Activated T-cell treated with anti-CD3 and anti-CD28 coated beads, Interleukin-2, amount 50 U/mL, for 72 hours (primary cell): ENCODE results near the gene BCLAF1. TPM values are rescaled to one million over a fixed set of nuclear protein-coding genes. Genes with fewer than 3 reads are reported as not detected.

Experiments used
- ATAC-seq, 2 donors: fragments of 150-1000 bp; cut with Tn5 transposase; replicated peaks in 1 of 2; 2 replicates each; pipeline ENCODE4 v1.10.0; 2021; ENCODE audit warnings: moderate library complexity in 2 of 2, mild to moderate bottlenecking in 1 of 2
- DNase-seq, 2 donors: peaks; one replicate each; pipeline ENCODE4 v3.0.0; 2021 to 2022; ENCODE audit warnings: mixed read lengths in 1 of 2
- H3K27ac Mint-ChIP-seq: one replicate; pipeline ENCODE4 v1.8.0; 2022; ENCODE audit warnings: mild to moderate bottlenecking, moderate library complexity, mixed read lengths
- H3K27me3 Mint-ChIP-seq: one replicate; pipeline ENCODE4 v1.8.0; 2022; ENCODE audit warnings: low read depth, mixed read lengths
- H3K36me3 Mint-ChIP-seq, 2 donors: one replicate each; pipeline ENCODE4 v1.8.0; 2022; ENCODE audit warnings: mixed read lengths in 2 of 2, mild to moderate bottlenecking in 1 of 2; ENCODE audit not compliant: insufficient read depth in 2 of 2
- H3K4me1 Mint-ChIP-seq: one replicate; pipeline ENCODE4 v1.8.0; 2022; ENCODE audit warnings: low read depth, mixed read lengths
- H3K4me3 Mint-ChIP-seq, 2 donors: one replicate each; pipeline ENCODE4 v1.8.0; 2022; ENCODE audit warnings: mild to moderate bottlenecking in 2 of 2, mixed read lengths in 2 of 2, moderate library complexity in 2 of 2
- H3K9me3 Mint-ChIP-seq, 2 donors: one replicate each; pipeline ENCODE4 v1.8.0; 2022; ENCODE audit warnings: mixed read lengths in 2 of 2
- total RNA-seq, 2 donors: library from RNA; stranded (reverse); gene quantifications; one replicate each; pipeline ENCODE4 v1.2.3, GENCODE V29; 2022

Gene BCLAF1
- total RNA-seq, 2 donors from 2014 or later: 146 to 151 TPM

DNA sequence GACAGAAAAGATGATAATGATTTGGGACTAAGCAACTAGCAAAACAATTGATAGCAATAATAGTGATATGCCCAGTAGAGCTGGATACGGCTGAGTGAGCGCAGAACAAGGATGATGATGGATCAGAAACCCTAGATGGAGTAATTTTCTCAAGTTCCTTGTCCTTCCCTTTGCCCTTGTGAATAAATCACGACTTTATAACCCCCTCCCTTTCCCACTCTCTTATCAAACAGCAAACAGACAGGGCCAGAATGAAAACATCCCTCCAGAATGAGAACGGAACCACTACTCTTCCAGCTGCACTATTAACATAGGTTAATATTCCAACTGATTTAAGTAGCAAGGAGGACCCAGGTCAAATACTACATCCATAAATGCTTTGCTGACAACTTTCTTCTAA is 38.3 kb downstream of the BCLAF1 start:
- Mint-ChIP-seq H3K27ac (peak overlapping the region; percentile 72), H3K4me3 (peak overlapping the region; percentile 90 to 99), H3K9me3 (no peaks in the 10 kb centered on the region), H3K27me3 (no peaks in the 10 kb centered on the region), H3K36me3 (peaks cover 20 to 31% of the 10 kb centered on the region in 2 donors), H3K4me1 (peaks cover 52% of the 10 kb centered on the region)
- no peak for DNase-seq
- ATAC-seq: no peak

DNA sequence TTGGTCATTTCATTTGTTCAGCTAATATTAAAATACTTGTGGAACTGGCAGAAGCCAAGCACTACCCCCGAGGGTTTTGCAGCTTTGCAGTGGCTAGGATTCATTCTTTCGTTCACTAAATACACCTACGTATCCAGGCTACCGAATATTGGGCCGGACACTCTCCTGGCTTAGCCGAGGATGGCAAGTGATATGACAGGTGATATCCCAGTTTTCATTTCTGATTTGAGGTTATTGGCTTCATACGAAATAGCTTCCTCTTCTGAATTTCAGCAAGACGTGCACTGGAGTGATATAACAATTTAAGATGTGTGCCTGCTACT is 39.0 kb downstream of the BCLAF1 start:
- Mint-ChIP-seq H3K27me3 (no peaks in the 10 kb centered on the region), H3K4me3 (peak overlapping the region; percentile 90 to 99), H3K27ac (peak overlapping the region; percentile 72), H3K36me3 (peaks cover 20 to 31% of the 10 kb centered on the region in 2 donors), H3K9me3 (no peaks in the 10 kb centered on the region), H3K4me1 (peaks cover 56% of the 10 kb centered on the region)
- ATAC-seq: peak in 1 of 2 donors; percentile 8
- no peak for DNase-seq

DNA sequence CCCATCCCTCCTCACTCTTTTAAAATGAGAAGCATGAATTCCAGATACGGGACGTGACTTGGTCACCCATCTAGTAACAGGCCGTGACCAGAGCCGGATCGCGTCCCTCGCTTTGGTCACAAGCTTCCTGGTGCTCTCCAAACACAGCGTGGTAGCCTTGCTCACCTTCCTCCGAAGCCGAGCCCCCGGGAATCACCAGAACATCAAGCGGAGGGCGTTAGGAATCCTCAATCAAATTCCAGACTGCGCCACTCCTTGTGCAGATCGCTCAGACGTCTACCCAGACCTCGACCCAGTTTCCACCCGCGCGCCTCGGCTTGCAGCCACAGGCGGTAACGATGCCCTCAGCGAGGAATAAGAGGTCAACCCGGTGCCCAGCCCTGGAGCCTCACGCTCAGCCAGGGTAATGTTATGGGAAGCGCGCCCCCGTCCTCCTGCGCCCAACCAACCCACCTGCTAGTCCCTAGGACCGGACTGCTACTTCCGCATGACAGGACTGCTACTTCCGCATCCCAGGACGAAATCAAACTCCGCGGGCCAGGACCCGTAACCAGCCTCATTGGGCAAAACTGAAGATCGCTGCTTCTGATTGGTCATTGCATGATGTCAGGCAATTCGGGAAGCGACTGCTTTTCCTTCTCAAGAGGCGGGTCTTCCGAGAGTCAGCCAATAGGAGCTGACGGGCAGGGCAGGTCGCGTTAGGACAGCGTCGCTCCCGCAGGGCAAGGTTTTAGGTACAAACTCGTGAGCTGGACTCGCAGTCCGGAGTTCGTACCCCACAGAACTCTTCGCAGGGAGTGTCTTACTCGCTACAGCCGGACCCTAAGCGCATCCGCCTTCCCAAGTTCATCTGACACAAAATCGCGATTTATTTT is 39.6 kb downstream of the BCLAF1 start, which contains the start of gene MTFR2:
Gene MTFR2 (minus strand): TSS at position 501 of the 875 bp plus-strand sequence. CDS start 1,212 bp downstream, outside the sequence.
- Mint-ChIP-seq H3K4me1 (peaks cover 52% of the 10 kb centered on the region), H3K36me3 (peaks cover 20 to 33% of the 10 kb centered on the region in 2 donors), H3K9me3 (no peaks in the 10 kb centered on the region), H3K4me3 (peak within 1 kb of the TSS; percentile 90 to 99), H3K27me3 (no peaks in the 10 kb centered on the region), H3K27ac (peak within 1 kb of the TSS; percentile 72)
- DNase-seq (peak; percentile 92 to 95), ATAC-seq (peak; percentile 95 to 96)

DNA sequence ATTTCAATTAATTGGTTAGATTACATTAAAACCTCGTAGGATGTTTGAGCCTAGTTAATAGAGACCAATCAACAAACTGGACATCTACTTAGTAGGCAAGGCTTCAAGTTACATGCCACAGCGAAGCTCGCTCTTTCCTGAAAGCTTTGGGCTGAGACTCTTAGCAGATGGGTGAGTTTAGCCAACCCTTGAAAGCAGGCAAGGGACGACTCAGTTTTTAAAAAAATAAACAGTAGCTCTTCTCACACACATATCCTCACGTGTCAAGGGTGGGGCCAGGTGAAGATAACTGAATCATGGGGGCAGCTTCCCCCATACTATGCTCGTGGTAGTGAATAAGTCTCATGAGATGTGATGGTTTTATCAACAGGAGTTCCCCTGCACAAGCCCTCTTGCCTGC is 40.3 kb downstream of the BCLAF1 start:
- DNase-seq: no peak
- Mint-ChIP-seq H3K4me3 (peak overlapping the region; percentile 90 to 99), H3K27me3 (no peaks in the 10 kb centered on the region), H3K36me3 (peaks cover 20 to 35% of the 10 kb centered on the region in 2 donors), H3K27ac (peak overlapping the region; percentile 72), H3K4me1 (peaks cover 52% of the 10 kb centered on the region), H3K9me3 (no peaks in the 10 kb centered on the region)
- no peak for ATAC-seq

DNA sequence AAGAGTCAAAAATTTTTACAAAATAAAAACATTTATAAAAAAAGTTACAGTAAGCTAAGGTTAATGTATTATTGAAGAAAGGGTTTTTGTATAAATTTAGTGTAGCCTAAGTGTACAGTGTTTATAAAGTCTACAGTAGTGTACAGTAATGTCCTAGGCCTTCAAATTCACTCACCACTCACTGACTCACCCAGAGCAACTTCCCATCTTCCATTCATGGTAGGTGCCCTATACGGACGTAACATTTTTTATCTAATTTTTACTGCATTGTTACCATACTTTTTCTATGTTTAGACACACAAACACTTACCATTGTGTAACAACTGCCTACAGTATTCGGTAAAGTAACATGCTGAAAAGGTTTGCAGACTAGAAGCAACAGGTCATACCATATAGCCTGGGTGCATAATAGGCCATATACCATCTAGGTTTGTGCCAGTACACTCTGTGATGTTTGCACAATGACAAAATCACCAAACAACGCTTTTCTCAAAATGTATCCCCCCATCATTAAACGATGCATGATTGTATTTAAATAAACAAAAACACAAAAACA is 45.5 kb downstream of the BCLAF1 start:
- DNase-seq (no peak), ATAC-seq (no peak)
- H3K36me3 Mint-ChIP-seq: peaks cover 14 to 55% of the 10 kb centered on the region in 2 donors
- H3K27ac Mint-ChIP-seq: no peak overlapping the region
- H3K9me3 Mint-ChIP-seq: no peaks in the 10 kb centered on the region
- no peak overlapping the region for H3K4me3 Mint-ChIP-seq
- H3K4me1 Mint-ChIP-seq: peaks cover 14% of the 10 kb centered on the region
- no peaks in the 10 kb centered on the region for H3K27me3 Mint-ChIP-seq

DNA sequence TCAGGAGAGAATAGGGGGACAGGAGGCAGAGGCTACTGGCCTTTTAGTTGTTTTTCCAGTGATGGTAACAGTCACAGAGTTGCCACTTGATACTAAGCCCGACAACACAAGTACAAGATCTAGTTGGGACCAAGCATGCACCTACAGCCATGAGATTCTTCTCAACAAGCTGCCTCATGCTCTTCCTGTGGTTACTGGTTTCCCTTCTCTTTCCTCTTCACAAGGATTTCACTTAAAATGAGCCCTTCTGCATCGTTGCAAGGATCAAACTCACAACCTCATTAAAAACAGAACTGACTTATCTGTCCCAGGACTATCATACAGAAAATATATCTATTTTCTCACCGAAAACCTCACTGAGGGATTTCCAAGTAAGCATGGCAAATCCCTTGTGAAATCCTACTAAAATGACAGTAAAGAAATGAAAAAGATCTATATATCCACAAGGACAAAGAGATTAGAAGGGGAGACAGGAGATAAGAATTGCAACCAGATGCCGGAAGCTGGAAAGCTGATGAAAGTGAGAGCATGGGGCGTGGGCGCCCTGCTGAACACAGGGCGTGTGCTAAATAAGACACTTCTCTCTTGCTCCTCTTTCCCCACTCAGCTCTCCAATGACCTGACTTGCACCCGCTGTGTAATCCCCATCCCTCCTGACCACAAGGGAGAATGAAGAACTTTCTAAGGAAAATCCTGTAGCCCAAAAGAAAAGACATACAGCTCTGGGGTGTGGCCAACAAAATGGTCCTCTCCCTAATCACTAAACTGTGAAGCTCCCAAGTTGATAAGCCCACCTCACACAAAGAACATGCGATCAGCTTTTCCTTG is 53.0 kb downstream of the BCLAF1 start:
- peak overlapping the region; percentile 74 for H3K27ac Mint-ChIP-seq
- no peaks in the 10 kb centered on the region for H3K9me3 Mint-ChIP-seq
- no peaks in the 10 kb centered on the region for H3K27me3 Mint-ChIP-seq
- ATAC-seq (no peak), DNase-seq (no peak)
- H3K4me1 Mint-ChIP-seq: peaks cover 10% of the 10 kb centered on the region
- peak overlapping the region in 1 of 2 donors; percentile 19 for H3K4me3 Mint-ChIP-seq
- H3K36me3 Mint-ChIP-seq: peaks cover 10 to 51% of the 10 kb centered on the region in 2 donors

DNA sequence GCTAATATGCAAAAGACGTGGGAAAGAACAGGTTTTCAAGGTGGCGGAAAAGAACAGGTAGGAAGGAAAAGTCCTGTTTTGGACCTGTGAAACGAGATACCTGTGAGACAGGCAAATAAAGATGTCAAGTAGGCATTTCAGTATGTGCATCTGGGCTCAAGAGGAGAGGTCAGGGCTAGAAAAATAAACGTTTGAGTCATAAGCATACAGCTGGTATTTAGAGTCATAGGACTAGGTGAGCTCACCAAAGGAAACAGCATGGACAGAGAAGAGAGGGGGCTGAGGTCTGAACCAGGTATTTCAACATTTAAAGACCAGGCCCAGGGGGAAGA is 54.4 kb downstream of the BCLAF1 start:
- Mint-ChIP-seq H3K9me3 (no peaks in the 10 kb centered on the region), H3K27me3 (no peaks in the 10 kb centered on the region), H3K36me3 (peaks cover 14 to 45% of the 10 kb centered on the region in 2 donors), H3K4me3 (no peak overlapping the region), H3K27ac (no peak overlapping the region), H3K4me1 (peaks cover 10% of the 10 kb centered on the region)
- ATAC-seq: no peak
- DNase-seq: no peak

DNA sequence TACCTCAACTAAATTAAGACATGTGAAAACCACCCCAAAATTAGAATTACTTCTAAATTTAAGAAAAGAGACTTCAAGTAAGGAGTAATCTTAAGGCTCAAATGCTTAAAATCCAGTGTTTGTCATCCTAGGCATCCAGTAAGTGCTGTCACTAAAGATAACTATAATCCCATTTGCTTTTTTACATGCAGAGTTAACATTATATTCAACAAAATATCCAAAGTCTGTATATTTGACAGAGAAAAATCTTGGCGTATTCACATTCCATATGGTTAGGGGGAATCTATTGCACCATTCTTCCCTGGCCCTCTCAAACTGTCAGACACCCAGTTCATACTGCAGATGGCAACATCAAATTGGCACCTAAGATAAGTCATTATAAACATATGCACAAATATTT is 56.9 kb downstream of the BCLAF1 start:
- H3K27ac Mint-ChIP-seq: no peak overlapping the region
- DNase-seq (no peak), ATAC-seq (no peak)
- H3K4me3 Mint-ChIP-seq: no peak overlapping the region
- no peaks in the 10 kb centered on the region for H3K9me3 Mint-ChIP-seq
- H3K36me3 Mint-ChIP-seq: peaks cover 14 to 30% of the 10 kb centered on the region in 2 donors
- no peaks in the 10 kb centered on the region for H3K27me3 Mint-ChIP-seq
- peaks cover 10% of the 10 kb centered on the region for H3K4me1 Mint-ChIP-seq

DNA sequence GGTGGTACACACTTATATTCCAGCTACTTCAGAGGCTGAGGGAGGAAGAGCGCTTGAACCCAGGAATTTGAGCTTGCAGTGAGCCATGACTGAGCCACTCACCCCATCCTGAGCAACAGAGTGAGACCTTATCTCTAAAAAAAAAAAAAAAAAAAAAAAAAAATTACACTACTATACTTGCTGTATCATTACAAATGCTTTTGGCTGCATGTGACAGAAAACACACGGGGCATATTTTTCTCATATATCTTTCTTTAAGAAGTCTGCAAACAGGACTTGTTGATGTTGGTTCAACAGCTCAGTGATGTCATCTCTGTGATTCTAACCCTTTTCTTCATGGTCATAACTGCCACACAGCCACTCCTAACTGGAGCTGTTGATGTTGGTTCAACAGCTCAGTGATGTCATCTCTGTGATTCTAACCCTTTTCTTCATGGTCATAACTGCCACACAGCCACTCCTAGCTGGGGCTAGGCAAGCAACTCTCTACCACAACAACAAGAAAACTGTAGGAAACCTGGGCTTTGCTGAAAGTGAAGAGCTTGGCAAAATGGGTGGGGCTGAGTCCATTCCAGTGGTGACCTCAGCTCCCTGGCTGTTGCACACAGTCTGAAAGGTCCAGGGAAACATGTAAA is 59.3 kb downstream of the BCLAF1 start:
- Mint-ChIP-seq H3K27me3 (no peaks in the 10 kb centered on the region), H3K9me3 (peaks cover 0 to 2% of the 10 kb centered on the region in 2 donors), H3K4me3 (no peak overlapping the region), H3K4me1 (peaks cover 14% of the 10 kb centered on the region), H3K36me3 (peaks cover 7 to 17% of the 10 kb centered on the region in 2 donors), H3K27ac (no peak overlapping the region)
- DNase-seq: no peak
- ATAC-seq: no peak

DNA sequence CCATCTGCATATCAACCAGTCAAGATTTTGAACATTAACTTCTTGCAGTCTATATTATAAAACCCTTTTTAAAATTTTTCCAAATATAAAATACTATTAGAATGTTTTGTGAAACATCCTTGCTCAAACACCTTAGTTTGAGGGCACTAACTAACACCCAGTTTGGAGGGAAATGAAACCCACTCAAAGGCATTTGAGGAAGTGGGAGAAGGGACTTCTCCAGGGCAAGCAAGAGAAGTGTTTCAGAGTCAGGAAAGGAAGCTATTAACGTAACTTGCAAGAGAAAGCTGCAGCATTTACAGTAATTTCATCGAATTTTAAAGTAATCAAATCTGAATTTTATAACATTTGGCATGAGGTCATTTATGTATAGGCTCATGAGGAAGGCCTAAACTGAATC is 60.8 kb downstream of the BCLAF1 start:
- peaks cover 4 to 5% of the 10 kb centered on the region in 2 donors for H3K9me3 Mint-ChIP-seq
- no peak overlapping the region for H3K4me3 Mint-ChIP-seq
- DNase-seq: no peak
- peaks cover 10 to 18% of the 10 kb centered on the region in 2 donors for H3K36me3 Mint-ChIP-seq
- H3K4me1 Mint-ChIP-seq: peaks cover 19% of the 10 kb centered on the region
- no peaks in the 10 kb centered on the region for H3K27me3 Mint-ChIP-seq
- ATAC-seq: no peak
- H3K27ac Mint-ChIP-seq: no peak overlapping the region

DNA sequence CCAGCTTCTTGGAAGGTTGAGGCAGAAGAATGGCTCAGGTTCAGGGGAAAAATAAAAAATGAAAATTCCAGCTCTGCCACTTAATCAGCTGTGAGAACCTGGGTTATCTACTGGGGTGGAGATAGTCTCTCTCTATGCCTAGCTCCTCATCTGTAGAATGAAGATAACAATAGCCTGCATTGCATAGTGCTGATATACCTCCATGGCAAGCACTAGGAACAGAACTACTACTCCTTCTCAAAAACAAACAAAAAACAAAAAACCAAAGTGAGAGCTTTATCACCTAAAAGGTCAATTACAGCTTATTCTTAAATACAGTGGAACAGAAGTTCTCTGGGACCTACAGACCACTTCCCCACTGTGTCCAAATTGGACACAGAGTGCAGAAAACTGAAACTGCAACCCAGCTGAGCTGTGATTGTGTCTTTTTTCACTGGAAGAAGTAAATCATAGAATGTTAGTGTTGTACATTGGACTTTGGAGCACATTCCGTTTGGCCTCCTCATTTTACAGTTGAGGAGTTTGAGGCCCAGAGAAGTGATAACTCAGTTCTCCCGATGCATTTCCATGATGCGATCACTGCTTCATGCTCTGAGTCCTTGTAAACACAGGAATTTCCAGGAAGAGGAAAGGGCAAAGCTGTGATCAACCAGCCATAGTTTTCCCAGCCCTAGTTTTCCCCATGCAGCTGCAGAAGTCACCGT is 62.8 kb downstream of the BCLAF1 start:
- Mint-ChIP-seq H3K9me3 (peaks cover 4 to 5% of the 10 kb centered on the region in 2 donors), H3K4me1 (peaks cover 19% of the 10 kb centered on the region), H3K27ac (peak overlapping the region; percentile 80), H3K4me3 (peak overlapping the region; percentile 16 to 60), H3K27me3 (no peaks in the 10 kb centered on the region), H3K36me3 (peaks cover 10 to 14% of the 10 kb centered on the region in 2 donors)
- DNase-seq (no peak), ATAC-seq (peak; percentile 39 to 50)

DNA sequence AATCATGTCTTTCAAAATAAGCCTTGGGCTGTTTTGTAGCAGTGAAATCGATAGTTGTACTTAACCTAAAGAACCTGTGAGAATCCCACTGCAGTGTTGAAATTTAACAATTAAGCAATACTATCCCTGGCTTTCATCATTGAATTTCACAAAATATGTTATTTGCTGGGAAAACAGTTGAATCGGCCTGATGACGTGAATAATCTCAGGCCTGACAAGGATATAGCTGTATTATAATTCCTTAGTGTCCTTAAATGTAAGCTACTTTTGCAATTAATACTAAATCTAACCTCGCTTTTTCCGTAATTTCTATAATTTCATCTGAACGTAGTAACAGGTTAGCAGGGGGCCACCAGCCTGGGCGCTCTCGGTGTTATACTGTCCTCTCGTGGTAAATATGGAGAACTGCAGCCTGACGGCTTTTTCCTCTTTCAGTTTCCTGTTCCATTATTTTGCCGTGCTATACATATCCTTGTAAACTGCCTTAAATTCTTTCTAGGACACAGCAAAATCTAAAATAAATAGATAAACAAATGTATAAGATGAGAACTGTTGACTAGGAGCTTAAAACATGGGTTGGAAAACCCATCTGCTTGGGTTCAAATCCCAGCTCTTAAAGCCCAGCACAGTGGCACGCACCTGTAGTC is 63.5 kb downstream of the BCLAF1 start:
- peaks cover 4 to 5% of the 10 kb centered on the region in 2 donors for H3K9me3 Mint-ChIP-seq
- H3K36me3 Mint-ChIP-seq: peaks cover 10 to 14% of the 10 kb centered on the region in 2 donors
- H3K4me3 Mint-ChIP-seq: peak overlapping the region; percentile 16 to 60
- H3K27ac Mint-ChIP-seq: peak overlapping the region; percentile 80
- DNase-seq (peak; percentile 49 to 59), ATAC-seq (peak; percentile 75 to 76)
- peaks cover 19% of the 10 kb centered on the region for H3K4me1 Mint-ChIP-seq
- no peaks in the 10 kb centered on the region for H3K27me3 Mint-ChIP-seq
